Ovary (tissue), 9 donors: ENCODE results near the gene PRR36. TPM values are rescaled to one million over a fixed set of nuclear protein-coding genes. Genes with fewer than 3 reads are reported as not detected.
A peak's percentile ranks its signal among the peaks of the same experiment; 100 is the strongest.

Source experiments
- DNase-seq, 5 donors: peaks; one replicate each; pipeline ENCODE4 v3.0.0-alpha.2; 2019 to 2020
- H3K27ac ChIP-seq, 2 donors: fragments of 200-600 bp; one replicate each; pipeline versions ENCODE4 v1.5.1 to v1.8.0; 2019 to 2022
- H3K27me3 ChIP-seq: fragments of 200-600 bp; one replicate; pipeline ENCODE4 v1.8.0; 2022
- H3K36me3 ChIP-seq: fragments of 200-600 bp; sonication (generic); one replicate; pipeline ENCODE4 v1.5.1; 2019
- H3K4me1 ChIP-seq: one replicate; pipeline ENCODE4 v1.8.1; 2013; ENCODE audit warnings: mild to moderate bottlenecking, moderate library complexity; ENCODE audit not compliant: insufficient read depth
- H3K4me3 ChIP-seq: fragments of 200-600 bp; sonication (generic); one replicate; pipeline ENCODE4 v1.5.1; 2017
- H3K9me3 ChIP-seq, 2 donors: fragments of 200-600 bp in 1 of 2; sonication (generic) in 1 of 2; one replicate each; pipeline versions ENCODE4 v1.5.1 to v1.8.1; 2013 to 2019; ENCODE audit warnings: mild to moderate bottlenecking in 1 of 2, moderate library complexity in 1 of 2
- CTCF ChIP-seq, 3 donors: fragments of 450-650 bp in 2 of 3; fragments of 200-600 bp in 1 of 3; IDR thresholded peaks; one replicate each; pipeline versions ENCODE4 v1.5.1 to v1.8.0; 2016 to 2022; ENCODE audit warnings: antibody characterized with exemption in 3 of 3, mild to moderate bottlenecking in 1 of 3
- EP300 ChIP-seq: sonication (generic); formaldehyde crosslinking; IDR thresholded peaks from one replicate; pipeline ENCODE4 v1.6.1; 2017; ENCODE audit warnings: antibody characterized with exemption
- POLR2A ChIP-seq: fragments of 450-650 bp; IDR thresholded peaks from one replicate; pipeline ENCODE4 v1.6.1; 2017; ENCODE audit warnings: antibody characterized with exemption, mild to moderate bottlenecking, moderate library complexity
- WGBS, 3 donors: extraction: QIAGEN DNeasy Blood & Tissue Kit in 1 of 3; methylation state at CpG; one replicate each; pipeline versions ENCODE4 v1.1.5 to v1.1.7; 2013 to 2017; 5-methylcytosine and 5-hydroxymethylcytosine counted together
- intact Hi-C, 4 donors: fragments of 100-400 bp; cut with DNase I; formaldehyde crosslinking; loops; one replicate each; pipeline versions ENCODE4 v1.11.0 to v1.15.1; 2022 to 2023
- polyA plus RNA-seq, 2 donors: library from polyadenylated mRNA; stranded (reverse); fragments of 200-250 nt in 1 of 2; fragments of 350-450 nt in 1 of 2; fragmentation: Illumina TruSeq in 1 of 2; extraction: RNeasy Lipid Tissue Mini Kit (QIAGEN cat#74804) in 1 of 2; gene quantifications; one replicate each; pipeline ENCODE4 v1.2.3, GENCODE V29; 2013 to 2014
- total RNA-seq, 7 donors: library from RNA; depleted of rRNA in 2 of 7; stranded (reverse); fragments of >200 nt in 2 of 7; fragmentation: NEBNext Ultra II Directional in 3 of 7; extraction: Animal tissue kit (Norgen Biotek cat#: 25700) in 3 of 7; gene quantifications; one replicate each; pipeline versions ENCODE4 v1.1.0 to v1.2.4, GENCODE V29; 2016 to 2023
- donor health status: DM: no; HTN: no; CAD: no; lungs with moderate emphysema.
- donor health status: DM: no; HTN: no; CAD: no.
- donor health status: Bipolar disorder and iron deficiency.
- donor health status: DM: yes; HTN: yes; CAD: no.
- donor health status: DM: no; HTN: no; CAD: no.
- donor health status: DM: yes; HTN: yes; CAD: no.

Gene PRR36
- total and polyA plus RNA-seq, 9 donors: 0.05 to 2.2 (median 0.60) TPM

GRCh38 chr19:7908078-7908699 lies 34.0 kb upstream of the PRR36 start:
- Histone ChIP-seq H3K27me3 (no peaks in the 10 kb centered on the region), H3K36me3 (no peaks in the 10 kb centered on the region), H3K4me1 (peaks cover 13% of the 10 kb centered on the region), H3K4me3 (no peak overlapping the region), H3K27ac (no peak overlapping the region), H3K9me3 (no peaks in the 10 kb centered on the region)
- intact Hi-C loops: no loop called here
- WGBS, 3 donors: 79 to 83% (median 79%) methylated on average over 14 of the region's 14 CpGs
- TF ChIP-seq CTCF (IDR thresholded peaks at IDR 0.05) (no peak), POLR2A (no peak), EP300 (no peak)
- peak in 3 of 5 donors; percentile 23 to 37 (median 31) for DNase-seq

- Histone ChIP-seq H3K9me3 (no peaks in the 10 kb centered on the region), H3K4me3 (no peak overlapping the region), H3K27ac (no peak overlapping the region), H3K36me3 (no peaks in the 10 kb centered on the region), H3K4me1 (peaks cover 13% of the 10 kb centered on the region), H3K27me3 (no peaks in the 10 kb centered on the region)
- 87 to 92% (median 90%) methylated on average over 11 of the region's 11 CpGs for WGBS, 3 donors
- intact Hi-C loops: no loop called here
- peak in 3 of 5 donors; percentile 22 to 35 (median 25) for DNase-seq
- TF ChIP-seq POLR2A (no peak), EP300 (no peak), CTCF (IDR thresholded peaks at IDR 0.05) (no peak)
Observed at GRCh38 chr19:7907544-7907943, 33.4 kb upstream of the PRR36 start.

- H3K9me3 ChIP-seq: no peaks in the 10 kb centered on the region
- H3K4me1 ChIP-seq: peaks cover 13% of the 10 kb centered on the region
- intact Hi-C loops: no loop called here
- DNase-seq: peak in 3 of 5 donors; percentile 19 to 34 (median 24)
- no peak overlapping the region for H3K4me3 ChIP-seq
- no peaks in the 10 kb centered on the region for H3K27me3 ChIP-seq
- H3K27ac ChIP-seq: no peak overlapping the region
- no peaks in the 10 kb centered on the region for H3K36me3 ChIP-seq
- WGBS, 3 donors: 87 to 89% (median 88%) methylated on average over 19 of the region's 19 CpGs
- no peak for TF ChIP-seq EP300
- TF ChIP-seq POLR2A: no peak
- no peak for TF ChIP-seq CTCF (IDR thresholded peaks at IDR 0.05)
Observed at GRCh38 chr19:7907122-7907521, 32.9 kb upstream of the PRR36 start.

GRCh38 chr19:7905859-7906258 lies 31.7 kb upstream of the PRR36 start:
- intact Hi-C loops: no loop called here
- Histone ChIP-seq H3K27ac (no peak overlapping the region), H3K36me3 (no peaks in the 10 kb centered on the region), H3K9me3 (no peaks in the 10 kb centered on the region), H3K4me3 (no peak overlapping the region), H3K27me3 (no peaks in the 10 kb centered on the region), H3K4me1 (peaks cover 13% of the 10 kb centered on the region)
- peak in 3 of 5 donors; percentile 30 to 43 (median 33) for DNase-seq
- TF ChIP-seq POLR2A (no peak), EP300 (no peak), CTCF (IDR thresholded peaks at IDR 0.05) (no peak)
- WGBS, 3 donors: 70 to 81% (median 77%) methylated on average over 10 of the region's 10 CpGs
